NT2/D1 (cell line): ENCODE measurements around the gene KRTAP2-3.
"Not testable (repeated sequence)": the region's sequence is repeated elsewhere in the genome, so short reads cannot be mapped to it uniquely, and the experiment has no call there.

Experiments used
- SUZ12 ChIP-seq: IDR thresholded peaks from 2 replicates; pipeline ENCODE4 v1.6.1; 2011; ENCODE audit not compliant: insufficient read length, insufficient read depth; ENCODE audit errors: extremely low read depth
- YY1 ChIP-seq: IDR thresholded peaks from 2 replicates; pipeline ENCODE4 v1.6.1; 2011; ENCODE audit not compliant: insufficient read length, insufficient read depth
- ZNF274 ChIP-seq: IDR thresholded peaks from 2 replicates; pipeline ENCODE4 v1.6.1; 2011; ENCODE audit warnings: mild to moderate bottlenecking, low read depth, low read length

GRCh38 chr17:41055130-41055529 lies 4.8 kb downstream of the KRTAP2-3 start, which contains the start of gene KRTAP2-2:
- not testable (repeated sequence) for TF ChIP-seq YY1, SUZ12, ZNF274
